ENCODE data around the gene CACNA1E.

CACNA1E gene

GRCh38 chr1:181483285-181484195 lies at the start of gene CACNA1E:
CACNA1E (plus strand) TSS chr1:181483517; CDS start chr1:181483745, 228 bp downstream.
- no peak for DNase-seq

GRCh38 chr1:181433931-181434330 lies 49.4 kb upstream of the CACNA1E start:
- no peak for DNase-seq

- no peak for DNase-seq
These were observed 45.3 kb upstream of the CACNA1E start for GRCh38 chr1:181438013-181438412.

GRCh38 chr1:181440510-181440909 lies 42.8 kb upstream of the CACNA1E start:
- no peak for DNase-seq

- DNase-seq: no peak
These were observed 41.2 kb upstream of the CACNA1E start for GRCh38 chr1:181442181-181442525.

- no peak for DNase-seq
These were observed 40.0 kb upstream of the CACNA1E start for GRCh38 chr1:181443231-181443853.

- no peak for DNase-seq
These were observed 37.9 kb upstream of the CACNA1E start for GRCh38 chr1:181445436-181445835.

- no peak for DNase-seq
These were observed 34.9 kb upstream of the CACNA1E start for GRCh38 chr1:181448461-181448860.

- DNase-seq: no peak
These were observed 31.6 kb upstream of the CACNA1E start for GRCh38 chr1:181451661-181452230.

GRCh38 chr1:181452746-181453145 lies 30.6 kb upstream of the CACNA1E start:
- no peak for DNase-seq

- no peak for DNase-seq
These were observed 29.6 kb upstream of the CACNA1E start for GRCh38 chr1:181453541-181454201.

- DNase-seq: no peak
These were observed 26.8 kb upstream of the CACNA1E start for GRCh38 chr1:181456551-181456950.

GRCh38 chr1:181458419-181458818 lies 24.9 kb upstream of the CACNA1E start:
- no peak for DNase-seq

- DNase-seq: no peak
These were observed 24.2 kb upstream of the CACNA1E start for GRCh38 chr1:181459067-181459466.

GRCh38 chr1:181469829-181470228 lies 13.5 kb upstream of the CACNA1E start:
- no peak for DNase-seq

- no peak for DNase-seq
These were observed 7.7 kb upstream of the CACNA1E start for GRCh38 chr1:181475580-181475979.

GRCh38 chr1:181476581-181476980 lies 6.7 kb upstream of the CACNA1E start:
- DNase-seq: no peak

GRCh38 chr1:181478306-181478705 lies 5.0 kb upstream of the CACNA1E start:
- DNase-seq: no peak

- DNase-seq: peak; percentile 68
These were observed 4.1 kb upstream of the CACNA1E start for GRCh38 chr1:181479137-181479745.

- DNase-seq: no peak
These were observed 1.3 kb upstream of the CACNA1E start for GRCh38 chr1:181482001-181482430.

- DNase-seq: no peak
These were observed 614 bp upstream of the CACNA1E start for GRCh38 chr1:181482521-181483284.

- no peak for DNase-seq
These were observed 1.5 kb downstream of the CACNA1E start for GRCh38 chr1:181484821-181485220.

Measured in NCI-H1694 (cell line).